HepG2 (cell line): Measurements from ENCODE around the gene DERL2. TPM values are rescaled to one million over a fixed set of nuclear protein-coding genes. Genes with fewer than 3 reads are reported as not detected.

ENCODE experiments used
- ATAC-seq: fragments of 200-7000 bp; cut with Tn5 transposase; 3 replicates; pipeline ENCODE4 v1.9.1; 2020; ENCODE audit warnings: mild to moderate bottlenecking, moderate library complexity
- BruUV-seq: library from RNA; stranded (reverse); fragments of 400-500 nt; replicated peaks from 2 replicates; lab custom pipeline; 2021; lab: Mats Ljungman, UMichigan
- CTCF ChIA-PET: fragments of 300-600 bp; formaldehyde crosslinking; extraction: SDS; loops from one replicate; lab custom pipeline; 2021; ENCODE audit warnings: low total read pairs, inconsistent platforms, low intra/inter-chr PET ratio; lab: Yijun Ruan, JAX
- POLR2A ChIA-PET: fragments of 350-600 bp; sonication (Branson Sonifier 250); formaldehyde crosslinking; loops from one replicate; lab custom pipeline; 2020; ENCODE audit warnings: antibody characterized with exemption, inconsistent platforms; lab: Yijun Ruan, JAX
- DNase-seq: peaks from one replicate; pipeline ENCODE4 v3.0.0-alpha.2; 2015; ENCODE audit warnings: low spot score
- FAIRE-seq: peaks from 3 replicates; lab custom pipeline; 2011; peaks lifted over from hg19 to GRCh38; lab: Jason Lieb, UNC
- H2AFZ ChIP-seq: one replicate; pipeline ENCODE4 v1.6.1; 2011; ENCODE audit warnings: low read length, inconsistent platforms
- H3K27ac ChIP-seq: fragments of 300-600 bp; 3 replicates; pipeline ENCODE4 v1.8.0; 2011; ENCODE audit warnings: mixed run types, mild to moderate bottlenecking, mixed read lengths, low read length, inconsistent platforms; ENCODE audit not compliant: insufficient read depth; ENCODE audit errors: extremely low read length
- H3K27me3 ChIP-seq, 2 experiments: fragments of 200-600 bp in 1 of 2; 2 replicates in 1 of 2; 3 replicates in 1 of 2; pipeline versions ENCODE4 v1.6.0 to v1.8.0; 2011; ENCODE audit warnings: low read length in 2 of 2, mild to moderate bottlenecking in 2 of 2, moderate library complexity in 2 of 2, inconsistent platforms in 1 of 2; ENCODE audit not compliant: insufficient read depth in 2 of 2, control insufficient read depth in 1 of 2
- H3K36me3 ChIP-seq, 2 experiments: fragments of 200-600 bp in 1 of 2; replicated peaks in 1 of 2; 2 replicates in 1 of 2; 3 replicates in 1 of 2; pipeline versions ENCODE4 v1.5.1 to v1.8.0; 2011; ENCODE audit warnings: low read length in 2 of 2, inconsistent platforms in 1 of 2; ENCODE audit not compliant: insufficient read depth in 2 of 2, control insufficient read depth in 1 of 2
- H3K4me1 ChIP-seq: 2 replicates; pipeline ENCODE4 v1.5.1; 2012; ENCODE audit warnings: low read length, inconsistent platforms; ENCODE audit not compliant: insufficient read depth
- H3K4me2 ChIP-seq: 2 replicates; pipeline ENCODE4 v1.6.0; 2011; ENCODE audit warnings: low read depth, low read length, inconsistent platforms
- H3K4me3 ChIP-seq, 3 experiments: fragments of 200-600 bp in 1 of 3; sonication (generic), shearing (Covaris generic) in 1 of 3; replicated peaks in 1 of 3; 2 replicates each; pipeline ENCODE4 v1.5.1; 2011 to 2016; ENCODE audit warnings: low read length in 3 of 3, inconsistent platforms in 2 of 3, low read depth in 2 of 3, mild to moderate bottlenecking in 2 of 3, control low read depth in 1 of 3, mixed read lengths in 1 of 3; ENCODE audit not compliant: insufficient read depth in 1 of 3
- H3K79me2 ChIP-seq: one replicate; pipeline ENCODE4 v1.6.1; 2011; ENCODE audit warnings: low read length, inconsistent platforms; ENCODE audit not compliant: insufficient read depth
- H3K9ac ChIP-seq: 2 replicates; pipeline ENCODE4 v1.6.0; 2011; ENCODE audit warnings: mild to moderate bottlenecking, low read depth, low read length, inconsistent platforms; ENCODE audit not compliant: insufficient read depth
- H3K9me3 ChIP-seq: 2 replicates; pipeline ENCODE4 v1.5.1; 2012; ENCODE audit warnings: mild to moderate bottlenecking, low read length
- H4K20me1 ChIP-seq: 2 replicates; pipeline ENCODE4 v1.6.0; 2011; ENCODE audit warnings: inconsistent platforms, mild to moderate bottlenecking, low read length, moderate library complexity; ENCODE audit not compliant: insufficient read depth
- ELF3 ChIP-seq: IDR thresholded peaks from 2 replicates; pipeline ENCODE4 v1.6.1; 2016; ENCODE audit warnings: missing genetic modification reagents, missing compliant biosample characterization
- HMG20A ChIP-seq: IDR thresholded peaks from 2 replicates; pipeline ENCODE4 v1.6.1; 2016; ENCODE audit warnings: borderline replicate concordance
- NR2F1 ChIP-seq, 2 experiments: fragments of 450-650 bp in 1 of 2; formaldehyde crosslinking in 1 of 2; IDR thresholded peaks; 2 replicates each; pipeline versions ENCODE4 v1.5.0 to v1.6.1; 2016 to 2020; ENCODE audit warnings: mild to moderate bottlenecking in 1 of 2, missing compliant biosample characterization in 1 of 2, missing genetic modification reagents in 1 of 2, moderate library complexity in 1 of 2
- POLR2AphosphoS5 ChIP-seq: IDR thresholded peaks from 2 replicates; pipeline ENCODE4 v1.6.1; 2012; ENCODE audit warnings: low read depth, low read length
- SALL2 ChIP-seq: sonication (generic); formaldehyde crosslinking; IDR thresholded peaks from 2 replicates; pipeline ENCODE4 v1.8.1; 2023; ENCODE audit warnings: mild to moderate bottlenecking, missing genetic modification reagents, inconsistent platforms
- SNAPC2 ChIP-seq: sonication (generic); formaldehyde crosslinking; IDR thresholded peaks from 2 replicates; pipeline ENCODE4 v1.8.1; 2022; ENCODE audit warnings: mild to moderate bottlenecking, missing genetic modification reagents
- TBL1XR1 ChIP-seq: fragments of 150-350 bp; IDR thresholded peaks from 2 replicates; pipeline ENCODE4 v1.6.1; 2014; ENCODE audit warnings: borderline replicate concordance, low read length; ENCODE audit not compliant: partially characterized antibody
- TFE3 ChIP-seq: IDR thresholded peaks from 2 replicates; pipeline ENCODE4 v1.6.1; 2016
- ZNF10 ChIP-seq: sonication (generic); formaldehyde crosslinking; IDR thresholded peaks from 2 replicates; pipeline ENCODE4 v1.4.0; 2020; ENCODE audit warnings: mild to moderate bottlenecking, low read depth, missing genetic modification reagents, borderline replicate concordance
- ZNF138 ChIP-seq: sonication (generic); formaldehyde crosslinking; IDR thresholded peaks from 2 replicates; pipeline ENCODE4 v1.5.0; 2020; ENCODE audit warnings: mild to moderate bottlenecking, low read depth, missing genetic modification reagents
- ZNF672 ChIP-seq: sonication (generic); formaldehyde crosslinking; IDR thresholded peaks from 2 replicates; pipeline ENCODE4 v1.8.1; 2022; ENCODE audit warnings: missing genetic modification reagents
- WGBS: methylation state at CpG from one replicate; pipeline ENCODE4 v1.1.6; 2017; ENCODE audit warnings: low lambda C conversion rate; 5-methylcytosine and 5-hydroxymethylcytosine counted together
- in situ Hi-C: cut with HindIII; loops from 2 replicates; pipeline ENCODE4 v1.10.0; 2017; ENCODE audit warnings: low pct_unique_long_range_greater_than_20kb; ENCODE audit not compliant: extremely low pct_ligation_motif_present
- intact Hi-C: fragments of 100-400 bp; cut with micrococcal nuclease; formaldehyde crosslinking; loops from one replicate; pipeline ENCODE4 v1.10.0; 2022; ENCODE audit not compliant: unreplicated experiment
- polyA plus RNA-seq, 8 experiments: library from polyadenylated mRNA; depleted of rRNA in 3 of 8; stranded (reverse) in 7 of 8; unstranded in 1 of 8; fragments of >200 nt; fragmentation: Illumina TruSeq in 4 of 8; extraction: Trizol in 4 of 8; gene quantifications; 2 replicates each; pipeline versions ENCODE4 v1.2.1 to v1.2.3, GENCODE V29; 2011 to 2016; ENCODE audit warnings: low read depth in 4 of 8, missing spikeins in 1 of 8, mixed read lengths in 1 of 8; ENCODE audit not compliant: insufficient read depth in 1 of 8
- total RNA-seq, 5 experiments: library from RNA; depleted of rRNA; stranded (reverse); fragments of >200 nt; fragmentation: Illumina TruSeq; extraction: Trizol; gene quantifications; 2 replicates each; pipeline ENCODE4 v1.2.3, GENCODE V29; 2016; ENCODE audit warnings: low read depth in 1 of 5
- TF ChIP-seq, protein P1 (sequence below): sonication (generic); formaldehyde crosslinking; IDR thresholded peaks from 2 replicates; pipeline ENCODE4 v1.4.0; 2020; ENCODE audit warnings: mild to moderate bottlenecking, missing genetic modification reagents
- TF ChIP-seq, protein P2 (sequence below): IDR thresholded peaks from 2 replicates; pipeline ENCODE4 v1.6.1; 2016; ENCODE audit warnings: missing compliant biosample characterization, missing genetic modification reagents, borderline replicate concordance
- TF ChIP-seq, protein P3 (sequence below): IDR thresholded peaks from 2 replicates; pipeline ENCODE4 v1.6.1; 2016; ENCODE audit warnings: missing compliant biosample characterization, missing genetic modification reagents, borderline replicate concordance
- TF ChIP-seq, protein P4 (sequence below): sonication (generic); formaldehyde crosslinking; IDR thresholded peaks from 2 replicates; pipeline ENCODE4 v1.4.0; 2020; ENCODE audit warnings: missing genetic modification reagents

The DERL2 gene
- total and polyA plus RNA-seq, 2 of the 13 experiments (the other 11 are each of a cell fraction or from before 2014, with no cell fraction given): 59.3 to 65.2 TPM

- WGBS: 2% methylated on average over 22 of the region's 67 CpGs
- Histone ChIP-seq H3K4me1 (peaks cover 7% of the 10 kb centered on the region), H3K27ac (no peak overlapping the region), H3K27me3 (peaks cover 0 to 17% of the 10 kb centered on the region in 2 experiments; a peak in 3 of 5 replicates), H3K4me2 (peak overlapping the region; percentile 75), H3K9ac (peak overlapping the region; percentile 55; the same call in 1 of the 2 replicates), H2AFZ (no peak overlapping the region), H3K4me3 (peak overlapping the region; percentile 75 to 79 (median 75)), H3K79me2 (no peaks in the 10 kb centered on the region), H3K9me3 (no peaks in the 10 kb centered on the region), H4K20me1 (no peaks in the 10 kb centered on the region), H3K36me3 (no peaks in the 10 kb centered on the region)
- intact Hi-C loops: no loop called here
- ChIA-PET CTCF (no interaction called here), POLR2A (interaction anchor here (1.1 to 2.6 kb wide), 6 partner anchors 9 to 62 kb away, joined by 3 to 24 read pairs (median 4); partner anchors contain the start of genes C1QBP, DERL2, DHX33 and MIS12)
- in situ Hi-C loops: no loop called here
- no peak for FAIRE-seq
- ATAC-seq: peak; percentile 97
- DNase-seq: peak; percentile 77
- BruUV-seq: TSS peak; percentile 91
- no peak for TF ChIP-seq TFE3 (CRISPR knock-in tag)
- no peak for TF ChIP-seq TBL1XR1
- TF ChIP-seq SALL2 (CRISPR knock-in tag): no peak
- no peak for TF ChIP-seq NR2F1 (CRISPR knock-in tag; IDR thresholded peaks at IDR 0.05)
- TF ChIP-seq HMG20A: no peak
- TF ChIP-seq, protein P1, sequence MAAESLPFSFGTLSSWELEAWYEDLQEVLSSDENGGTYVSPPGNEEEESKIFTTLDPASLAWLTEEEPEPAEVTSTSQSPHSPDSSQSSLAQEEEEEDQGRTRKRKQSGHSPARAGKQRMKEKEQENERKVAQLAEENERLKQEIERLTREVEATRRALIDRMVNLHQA: no peak
- TF ChIP-seq, protein P2, sequence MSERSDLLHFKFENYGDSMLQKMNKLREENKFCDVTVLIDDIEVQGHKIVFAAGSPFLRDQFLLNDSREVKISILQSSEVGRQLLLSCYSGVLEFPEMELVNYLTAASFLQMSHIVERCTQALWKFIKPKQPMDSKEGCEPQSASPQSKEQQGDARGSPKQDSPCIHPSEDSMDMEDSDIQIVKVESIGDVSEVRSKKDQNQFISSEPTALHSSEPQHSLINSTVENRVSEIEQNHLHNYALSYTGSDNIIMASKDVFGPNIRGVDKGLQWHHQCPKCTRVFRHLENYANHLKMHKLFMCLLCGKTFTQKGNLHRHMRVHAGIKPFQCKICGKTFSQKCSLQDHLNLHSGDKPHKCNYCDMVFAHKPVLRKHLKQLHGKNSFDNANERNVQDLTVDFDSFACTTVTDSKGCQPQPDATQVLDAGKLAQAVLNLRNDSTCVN (CRISPR knock-in tag): 0 out of 2 replicates have a peak, but pooled peaks have one; percentile 30
- TF ChIP-seq ZNF672 (CRISPR knock-in tag): no peak
- TF ChIP-seq ZNF138: no peak
- TF ChIP-seq, protein P3, sequence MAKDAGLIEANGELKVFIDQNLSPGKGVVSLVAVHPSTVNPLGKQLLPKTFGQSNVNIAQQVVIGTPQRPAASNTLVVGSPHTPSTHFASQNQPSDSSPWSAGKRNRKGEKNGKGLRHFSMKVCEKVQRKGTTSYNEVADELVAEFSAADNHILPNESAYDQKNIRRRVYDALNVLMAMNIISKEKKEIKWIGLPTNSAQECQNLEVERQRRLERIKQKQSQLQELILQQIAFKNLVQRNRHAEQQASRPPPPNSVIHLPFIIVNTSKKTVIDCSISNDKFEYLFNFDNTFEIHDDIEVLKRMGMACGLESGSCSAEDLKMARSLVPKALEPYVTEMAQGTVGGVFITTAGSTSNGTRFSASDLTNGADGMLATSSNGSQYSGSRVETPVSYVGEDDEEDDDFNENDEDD: no peak
- TF ChIP-seq, protein P4, sequence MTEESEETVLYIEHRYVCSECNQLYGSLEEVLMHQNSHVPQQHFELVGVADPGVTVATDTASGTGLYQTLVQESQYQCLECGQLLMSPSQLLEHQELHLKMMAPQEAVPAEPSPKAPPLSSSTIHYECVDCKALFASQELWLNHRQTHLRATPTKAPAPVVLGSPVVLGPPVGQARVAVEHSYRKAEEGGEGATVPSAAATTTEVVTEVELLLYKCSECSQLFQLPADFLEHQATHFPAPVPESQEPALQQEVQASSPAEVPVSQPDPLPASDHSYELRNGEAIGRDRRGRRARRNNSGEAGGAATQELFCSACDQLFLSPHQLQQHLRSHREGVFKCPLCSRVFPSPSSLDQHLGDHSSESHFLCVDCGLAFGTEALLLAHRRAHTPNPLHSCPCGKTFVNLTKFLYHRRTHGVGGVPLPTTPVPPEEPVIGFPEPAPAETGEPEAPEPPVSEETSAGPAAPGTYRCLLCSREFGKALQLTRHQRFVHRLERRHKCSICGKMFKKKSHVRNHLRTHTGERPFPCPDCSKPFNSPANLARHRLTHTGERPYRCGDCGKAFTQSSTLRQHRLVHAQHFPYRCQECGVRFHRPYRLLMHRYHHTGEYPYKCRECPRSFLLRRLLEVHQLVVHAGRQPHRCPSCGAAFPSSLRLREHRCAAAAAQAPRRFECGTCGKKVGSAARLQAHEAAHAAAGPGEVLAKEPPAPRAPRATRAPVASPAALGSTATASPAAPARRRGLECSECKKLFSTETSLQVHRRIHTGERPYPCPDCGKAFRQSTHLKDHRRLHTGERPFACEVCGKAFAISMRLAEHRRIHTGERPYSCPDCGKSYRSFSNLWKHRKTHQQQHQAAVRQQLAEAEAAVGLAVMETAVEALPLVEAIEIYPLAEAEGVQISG (CRISPR knock-in tag): 0 out of 2 replicates have a peak, but pooled peaks have one; percentile 32
- no peak for TF ChIP-seq ZNF10 (CRISPR knock-in tag)
- peak; percentile 34; the same call in 1 of the 2 replicates for TF ChIP-seq SNAPC2
- TF ChIP-seq POLR2AphosphoS5: peak; percentile 77
- TF ChIP-seq ELF3 (CRISPR knock-in tag): peak; percentile 35; the same call in 1 of the 2 replicates
These were observed 14.8 kb upstream of the DERL2 start for GRCh38 chr17:5500589-5501391.
